ENCODE results near the gene GRIA1.

The GRIA1 gene

DNA sequence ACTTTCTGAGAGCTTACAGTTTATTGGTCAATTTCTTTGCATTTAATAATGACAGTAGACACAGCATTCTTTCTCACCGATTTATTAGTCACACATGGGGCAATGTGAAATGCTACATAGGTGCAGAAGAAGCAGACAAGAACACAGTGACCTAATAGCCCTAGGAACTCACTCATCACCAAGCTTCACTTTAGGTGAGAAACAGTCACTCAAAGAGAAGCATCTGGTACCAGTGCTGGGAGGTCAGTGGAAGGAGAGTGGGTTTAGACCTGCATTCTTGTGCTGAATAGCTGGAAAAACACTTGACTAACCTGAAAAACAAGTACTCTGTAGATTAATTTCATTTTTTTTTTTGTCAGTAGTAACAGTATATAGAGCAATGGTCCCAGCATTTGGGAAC is 179.6 kb downstream of the GRIA1 start:
- no peaks in the 10 kb centered on the region for H3K9me3 ChIP-seq (ENCODE audit: insufficient read depth, low read length)
- no peaks in the 10 kb centered on the region for H3K27me3 ChIP-seq (ENCODE audit: insufficient read depth, insufficient read length)
- no peaks in the 10 kb centered on the region for H3K36me3 ChIP-seq (ENCODE audit: insufficient read depth, insufficient read length, low read length)
- TF ChIP-seq ZNF274 (IDR thresholded peaks at IDR 0.05; ENCODE audit: low read depth, low read length): no peak
- no peak for TF ChIP-seq YY1 (IDR thresholded peaks at IDR 0.05; ENCODE audit: insufficient read depth, insufficient read length)
- TF ChIP-seq SUZ12 (IDR thresholded peaks at IDR 0.05; ENCODE audit: extremely low read depth, insufficient read depth, insufficient read length): no peak
- no peaks in the 10 kb centered on the region for H3K4me1 ChIP-seq (ENCODE audit: insufficient read depth, insufficient read length)
- DNase-seq (ENCODE audit: low read depth, low spot score): no peak
- no peak overlapping the region for H3K9ac ChIP-seq (ENCODE audit: insufficient read length, low read depth)
- H3K4me3 ChIP-seq (ENCODE audit: insufficient read length, low read depth): no peak overlapping the region

DNA sequence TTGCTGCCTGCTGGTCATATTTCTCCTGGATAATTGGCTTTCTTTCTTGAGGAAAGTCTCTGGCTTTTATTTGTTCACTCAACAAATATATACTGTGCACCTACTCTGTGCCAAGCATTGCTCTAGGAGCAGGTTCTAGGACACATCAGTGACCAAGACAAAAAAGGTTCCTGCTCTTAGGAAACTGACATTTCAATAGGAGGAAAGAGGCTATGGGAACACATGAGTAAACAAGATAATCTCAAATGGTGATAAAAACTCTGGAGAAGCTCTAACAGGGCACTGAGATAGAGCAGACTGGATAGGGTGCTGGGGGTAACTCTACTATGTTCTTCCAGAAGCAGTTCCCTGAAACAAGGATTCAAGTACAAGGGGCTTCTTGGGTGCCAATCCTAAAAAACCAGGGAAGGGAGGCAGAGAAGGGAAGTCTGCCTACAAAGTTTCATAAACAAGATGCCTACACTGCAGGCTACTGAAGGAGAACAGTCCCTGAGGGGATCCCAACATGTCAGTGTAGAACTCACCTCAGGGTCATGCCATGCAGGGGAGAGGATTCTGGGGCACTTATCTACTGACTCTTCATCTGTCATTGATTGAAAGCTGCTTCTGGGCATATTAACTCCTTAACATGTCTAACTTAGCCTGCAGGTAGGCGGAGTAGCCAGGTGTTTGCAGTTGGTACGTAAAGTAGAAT is 181.3 kb downstream of the GRIA1 start:
- TF ChIP-seq SUZ12 (IDR thresholded peaks at IDR 0.05; ENCODE audit: extremely low read depth, insufficient read depth, insufficient read length) (no peak), ZNF274 (IDR thresholded peaks at IDR 0.05; ENCODE audit: low read depth, low read length) (no peak), YY1 (IDR thresholded peaks at IDR 0.05; ENCODE audit: insufficient read depth, insufficient read length) (no peak)
- no peak overlapping the region for H3K4me3 ChIP-seq (ENCODE audit: insufficient read length, low read depth)
- DNase-seq (ENCODE audit: low read depth, low spot score): no peak
- H3K36me3 ChIP-seq (ENCODE audit: insufficient read depth, insufficient read length, low read length): no peaks in the 10 kb centered on the region
- no peaks in the 10 kb centered on the region for H3K9me3 ChIP-seq (ENCODE audit: insufficient read depth, low read length)
- no peaks in the 10 kb centered on the region for H3K27me3 ChIP-seq (ENCODE audit: insufficient read depth, insufficient read length)
- no peaks in the 10 kb centered on the region for H3K4me1 ChIP-seq (ENCODE audit: insufficient read depth, insufficient read length)
- H3K9ac ChIP-seq (ENCODE audit: insufficient read length, low read depth): no peak overlapping the region

DNA sequence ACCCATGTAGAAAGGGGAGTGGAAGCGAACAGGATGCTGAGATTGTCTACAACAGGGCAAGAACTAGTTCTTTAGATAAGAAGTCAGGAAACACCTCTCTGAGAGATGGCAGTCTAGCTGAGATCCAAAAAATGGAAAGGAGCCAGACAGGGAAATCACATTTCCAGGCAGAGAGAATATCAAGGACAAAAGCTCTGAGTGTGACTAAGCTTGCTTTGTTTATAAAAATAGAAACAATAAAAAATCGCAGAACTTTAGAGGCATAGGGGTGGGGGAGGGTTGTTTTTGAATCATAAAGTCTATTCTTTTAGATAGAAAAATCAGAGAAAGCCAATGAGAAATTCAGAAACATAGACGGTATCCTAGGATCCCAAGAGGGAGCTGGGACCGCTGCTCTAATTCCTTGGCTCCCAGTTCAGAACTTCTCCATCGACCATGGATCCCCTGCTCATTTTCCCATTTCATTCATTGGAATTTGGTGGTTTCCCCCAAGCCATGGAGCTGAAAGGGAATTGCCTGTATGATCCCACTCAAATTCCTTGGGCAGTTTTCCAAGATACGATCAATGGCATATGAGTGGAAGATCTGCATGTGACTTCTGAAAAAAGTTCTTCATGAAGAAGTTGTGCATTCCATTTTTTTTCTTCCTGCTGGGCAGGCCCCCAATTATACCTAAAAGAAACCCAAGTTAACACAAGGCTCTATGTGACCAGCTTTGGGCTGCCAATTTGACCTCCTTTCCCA is 182.0 kb downstream of the GRIA1 start:
- TF ChIP-seq ZNF274 (IDR thresholded peaks at IDR 0.05; ENCODE audit: low read depth, low read length) (no peak), SUZ12 (IDR thresholded peaks at IDR 0.05; ENCODE audit: extremely low read depth, insufficient read depth, insufficient read length) (no peak), YY1 (IDR thresholded peaks at IDR 0.05; ENCODE audit: insufficient read depth, insufficient read length) (no peak)
- Histone ChIP-seq H3K4me3 (ENCODE audit: insufficient read length, low read depth) (no peak overlapping the region), H3K4me1 (ENCODE audit: insufficient read depth, insufficient read length) (no peaks in the 10 kb centered on the region), H3K27me3 (ENCODE audit: insufficient read depth, insufficient read length) (no peaks in the 10 kb centered on the region), H3K9ac (ENCODE audit: insufficient read length, low read depth) (no peak overlapping the region), H3K9me3 (ENCODE audit: insufficient read depth, low read length) (no peaks in the 10 kb centered on the region), H3K36me3 (ENCODE audit: insufficient read depth, insufficient read length, low read length) (no peaks in the 10 kb centered on the region)
- no peak for DNase-seq (ENCODE audit: low read depth, low spot score)

DNA sequence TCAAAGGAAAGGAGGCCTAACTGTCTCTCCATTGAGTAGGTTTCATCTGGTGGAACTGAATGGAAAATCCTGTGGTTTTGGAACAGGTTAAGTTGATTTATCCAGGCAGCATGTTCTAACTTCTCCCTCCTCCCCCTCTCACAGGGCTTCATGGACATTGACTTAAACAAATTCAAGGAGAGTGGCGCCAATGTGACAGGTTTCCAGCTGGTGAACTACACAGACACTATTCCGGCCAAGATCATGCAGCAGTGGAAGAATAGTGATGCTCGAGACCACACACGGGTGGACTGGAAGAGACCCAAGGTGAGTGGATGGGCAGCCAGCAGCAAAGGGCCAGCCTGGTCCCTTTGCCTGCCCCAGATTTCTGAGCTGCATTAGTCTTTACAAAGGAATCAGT is 183.9 kb downstream of the GRIA1 start:
- Histone ChIP-seq H3K27me3 (ENCODE audit: insufficient read depth, insufficient read length) (no peaks in the 10 kb centered on the region), H3K9me3 (ENCODE audit: insufficient read depth, low read length) (no peaks in the 10 kb centered on the region), H3K36me3 (ENCODE audit: insufficient read depth, insufficient read length, low read length) (no peaks in the 10 kb centered on the region), H3K9ac (ENCODE audit: insufficient read length, low read depth) (no peak overlapping the region), H3K4me1 (ENCODE audit: insufficient read depth, insufficient read length) (no peaks in the 10 kb centered on the region), H3K4me3 (ENCODE audit: insufficient read length, low read depth) (no peak overlapping the region)
- TF ChIP-seq ZNF274 (IDR thresholded peaks at IDR 0.05; ENCODE audit: low read depth, low read length) (no peak), YY1 (IDR thresholded peaks at IDR 0.05; ENCODE audit: insufficient read depth, insufficient read length) (no peak), SUZ12 (IDR thresholded peaks at IDR 0.05; ENCODE audit: extremely low read depth, insufficient read depth, insufficient read length) (no peak)
- DNase-seq (ENCODE audit: low read depth, low spot score): no peak

DNA sequence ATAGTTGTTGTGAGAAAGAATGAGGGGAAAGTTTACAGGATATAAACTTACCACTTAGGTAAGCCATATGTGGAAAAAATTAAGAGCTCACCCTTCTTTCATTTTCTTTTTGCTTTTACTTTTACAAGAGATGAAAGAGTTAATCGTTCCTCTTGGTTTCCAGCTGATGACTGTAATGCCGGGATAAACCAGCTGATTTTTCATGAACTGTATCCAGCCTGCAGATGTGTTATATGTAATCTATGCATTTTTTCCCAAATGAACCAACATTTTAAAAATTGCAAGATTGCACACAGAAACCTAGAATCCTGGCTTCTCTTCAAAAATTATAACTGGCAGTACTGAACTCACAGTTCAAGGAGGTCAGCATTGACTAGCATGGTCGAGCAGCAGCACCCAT is 185.9 kb downstream of the GRIA1 start:
- no peak for DNase-seq (ENCODE audit: low read depth, low spot score)
- TF ChIP-seq YY1 (IDR thresholded peaks at IDR 0.05; ENCODE audit: insufficient read depth, insufficient read length) (no peak), ZNF274 (IDR thresholded peaks at IDR 0.05; ENCODE audit: low read depth, low read length) (no peak), SUZ12 (IDR thresholded peaks at IDR 0.05; ENCODE audit: extremely low read depth, insufficient read depth, insufficient read length) (no peak)
- Histone ChIP-seq H3K4me1 (ENCODE audit: insufficient read depth, insufficient read length) (no peaks in the 10 kb centered on the region), H3K4me3 (ENCODE audit: insufficient read length, low read depth) (no peak overlapping the region), H3K27me3 (ENCODE audit: insufficient read depth, insufficient read length) (no peaks in the 10 kb centered on the region), H3K9me3 (ENCODE audit: insufficient read depth, low read length) (no peaks in the 10 kb centered on the region), H3K36me3 (ENCODE audit: insufficient read depth, insufficient read length, low read length) (no peaks in the 10 kb centered on the region), H3K9ac (ENCODE audit: insufficient read length, low read depth) (no peak overlapping the region)

DNA sequence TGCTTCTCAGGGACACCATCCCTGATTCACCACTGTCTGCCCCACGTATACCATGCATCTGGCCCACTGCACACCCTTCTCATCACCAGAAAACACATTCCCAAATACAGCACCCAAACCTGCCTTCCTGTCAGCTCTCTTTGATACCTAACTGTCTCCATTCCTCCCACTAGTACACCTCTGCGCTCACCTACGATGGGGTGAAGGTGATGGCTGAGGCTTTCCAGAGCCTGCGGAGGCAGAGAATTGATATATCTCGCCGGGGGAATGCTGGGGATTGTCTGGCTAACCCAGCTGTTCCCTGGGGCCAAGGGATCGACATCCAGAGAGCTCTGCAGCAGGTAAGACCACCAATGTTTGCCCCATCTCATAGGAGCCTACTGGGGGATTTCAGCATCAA is 186.4 kb downstream of the GRIA1 start:
- Histone ChIP-seq H3K9ac (ENCODE audit: insufficient read length, low read depth) (no peak overlapping the region), H3K27me3 (ENCODE audit: insufficient read depth, insufficient read length) (no peaks in the 10 kb centered on the region), H3K4me3 (ENCODE audit: insufficient read length, low read depth) (no peak overlapping the region), H3K4me1 (ENCODE audit: insufficient read depth, insufficient read length) (no peaks in the 10 kb centered on the region), H3K9me3 (ENCODE audit: insufficient read depth, low read length) (no peaks in the 10 kb centered on the region), H3K36me3 (ENCODE audit: insufficient read depth, insufficient read length, low read length) (no peaks in the 10 kb centered on the region)
- TF ChIP-seq SUZ12 (IDR thresholded peaks at IDR 0.05; ENCODE audit: extremely low read depth, insufficient read depth, insufficient read length): no peak
- no peak for TF ChIP-seq YY1 (IDR thresholded peaks at IDR 0.05; ENCODE audit: insufficient read depth, insufficient read length)
- TF ChIP-seq ZNF274 (IDR thresholded peaks at IDR 0.05; ENCODE audit: low read depth, low read length): no peak
- no peak for DNase-seq (ENCODE audit: low read depth, low spot score)

DNA sequence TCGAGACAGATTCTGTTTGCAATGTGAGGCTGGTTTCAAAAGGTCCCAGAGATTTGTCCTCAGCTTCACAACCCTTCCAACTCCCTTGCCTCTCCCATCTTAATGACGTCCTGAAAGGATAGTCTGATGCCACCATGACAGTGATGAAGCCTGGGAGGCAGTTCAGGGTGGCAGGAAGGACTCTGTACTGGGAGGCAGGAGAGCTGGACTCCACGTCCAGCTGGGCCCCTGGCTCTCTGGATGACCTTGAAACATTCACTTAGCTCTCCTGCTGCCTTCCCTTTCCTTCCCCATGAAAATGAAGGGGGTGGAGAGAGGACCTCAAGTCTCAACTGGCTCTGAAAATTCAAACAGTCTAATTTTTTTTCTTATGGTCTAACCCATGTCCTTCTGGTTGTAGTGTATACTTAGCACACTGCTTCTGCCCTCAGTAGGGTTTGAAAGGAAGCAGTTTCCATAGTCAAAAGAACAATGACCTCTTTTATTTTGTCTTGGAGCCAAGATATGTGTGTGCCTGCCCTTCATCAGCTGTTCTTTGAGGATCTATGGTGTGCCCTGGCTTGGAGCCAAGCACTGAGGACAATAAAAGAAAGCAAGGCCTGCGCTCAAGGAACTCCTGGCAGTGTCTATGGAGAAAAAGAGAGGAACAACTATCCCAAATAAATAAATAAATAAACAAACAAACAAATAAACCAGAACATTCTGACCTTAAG is 188.3 kb downstream of the GRIA1 start:
- H3K9me3 ChIP-seq (ENCODE audit: insufficient read depth, low read length): no peaks in the 10 kb centered on the region
- no peaks in the 10 kb centered on the region for H3K36me3 ChIP-seq (ENCODE audit: insufficient read depth, insufficient read length, low read length)
- no peak overlapping the region for H3K9ac ChIP-seq (ENCODE audit: insufficient read length, low read depth)
- no peak overlapping the region for H3K4me3 ChIP-seq (ENCODE audit: insufficient read length, low read depth)
- DNase-seq (ENCODE audit: low read depth, low spot score): no peak
- TF ChIP-seq SUZ12 (IDR thresholded peaks at IDR 0.05; ENCODE audit: extremely low read depth, insufficient read depth, insufficient read length) (no peak), YY1 (IDR thresholded peaks at IDR 0.05; ENCODE audit: insufficient read depth, insufficient read length) (no peak), ZNF274 (IDR thresholded peaks at IDR 0.05; ENCODE audit: low read depth, low read length) (no peak)
- no peaks in the 10 kb centered on the region for H3K27me3 ChIP-seq (ENCODE audit: insufficient read depth, insufficient read length)
- no peaks in the 10 kb centered on the region for H3K4me1 ChIP-seq (ENCODE audit: insufficient read depth, insufficient read length)
